Stimulated activated CD8-positive, alpha-beta memory T cell treated with anti-CD3 and anti-CD28 coated beads, Interleukin-4, amount 100 ng/mL, for 1 hour (primary cell): ENCODE results near the gene AKR1C1.
"Not testable (repeated sequence)": the region's sequence is repeated elsewhere in the genome, so short reads cannot be mapped to it uniquely, and the experiment has no call there.

Experiments
- DNase-seq, 2 donors: peaks; one replicate each; pipeline ENCODE4 v3.0.0-alpha.2; 2020; ENCODE audit warnings: low read depth in 2 of 2, low spot score in 1 of 2

Gene AKR1C1

GRCh38 chr10:5014200-5014910 is 51.1 kb downstream of the AKR1C1 start:
- not testable (repeated sequence) for DNase-seq

- no peak for DNase-seq
Observed at GRCh38 chr10:5014936-5015335, 51.7 kb downstream of the AKR1C1 start.

- DNase-seq: no peak
Observed at GRCh38 chr10:5018134-5018533, 54.9 kb downstream of the AKR1C1 start.

GRCh38 chr10:5018671-5019277 is 55.6 kb downstream of the AKR1C1 start:
- DNase-seq: not testable (repeated sequence)

- DNase-seq: not testable (repeated sequence)
Observed at GRCh38 chr10:5019770-5020612, 56.8 kb downstream of the AKR1C1 start.

- DNase-seq: not testable (repeated sequence)
Observed at GRCh38 chr10:5021624-5022290, 58.5 kb downstream of the AKR1C1 start.

GRCh38 chr10:5023177-5023805 is 60.1 kb downstream of the AKR1C1 start:
- DNase-seq: no peak

GRCh38 chr10:5025461-5025881 is 62.3 kb downstream of the AKR1C1 start:
- DNase-seq: not testable (repeated sequence)

GRCh38 chr10:5030989-5031388 is 67.8 kb downstream of the AKR1C1 start:
- DNase-seq: no peak

GRCh38 chr10:5031588-5031987 is 68.4 kb downstream of the AKR1C1 start:
- DNase-seq: not testable (repeated sequence)

- not testable (repeated sequence) for DNase-seq
Observed at GRCh38 chr10:5032444-5032843, 69.2 kb downstream of the AKR1C1 start.
